Activated T-helper 1 cell treated with anti-CD3 and anti-CD28 coated beads, Interleukin-12 subunit alpha, Interleukin-12 subunit beta, Interleukin-2, Interleukin-4 antibody, amounts not matched to agents 30 ng/mL and 10 ng/mL and 1 ng/mL, durations not matched to agents 14 hours and 24 hours and 36 hours (primary cell): ENCODE measurements around the gene CCDC85C. TPM values are rescaled to one million over a fixed set of nuclear protein-coding genes. Genes with fewer than 3 reads are reported as not detected.
"Not testable (repeated sequence)": the region's sequence is repeated elsewhere in the genome, so short reads cannot be mapped to it uniquely, and the experiment has no call there.

ENCODE experiments used
- DNase-seq: peaks from one replicate; pipeline ENCODE4 v3.0.0; 2021; ENCODE audit warnings: low spot score
- H3K27ac Mint-ChIP-seq: one replicate; pipeline ENCODE4 v1.8.0; 2021; ENCODE audit warnings: mild to moderate bottlenecking, mixed read lengths
- H3K27me3 Mint-ChIP-seq: one replicate; pipeline ENCODE4 v1.8.0; 2022; ENCODE audit warnings: mild to moderate bottlenecking, moderate library complexity, mixed read lengths; ENCODE audit not compliant: insufficient read depth
- H3K36me3 Mint-ChIP-seq: one replicate; pipeline ENCODE4 v1.8.0; 2021; ENCODE audit warnings: low read depth, mixed read lengths
- H3K4me1 Mint-ChIP-seq: one replicate; pipeline ENCODE4 v1.8.0; 2021; ENCODE audit warnings: low read depth, mixed read lengths
- H3K4me3 Mint-ChIP-seq: one replicate; pipeline ENCODE4 v1.8.0; 2021; ENCODE audit warnings: mild to moderate bottlenecking, moderate library complexity, mixed read lengths
- H3K9me3 Mint-ChIP-seq: one replicate; pipeline ENCODE4 v1.8.0; 2021; ENCODE audit warnings: mixed read lengths
- intact Hi-C: fragments of 100-400 bp; cut with micrococcal nuclease; formaldehyde crosslinking; loops from one replicate; pipeline ENCODE4 v1.15.1; 2024
- total RNA-seq: library from RNA; stranded (reverse); gene quantifications from 2 replicates; pipeline ENCODE4 v1.2.3, GENCODE V29; 2022

CCDC85C gene
- total RNA-seq, 1 donor from 2014 or later: 7.4 TPM

- H3K9me3 Mint-ChIP-seq, H3K4me3 Mint-ChIP-seq, DNase-seq, H3K36me3 Mint-ChIP-seq, intact Hi-C loops, H3K4me1 Mint-ChIP-seq, H3K27ac Mint-ChIP-seq: not testable (repeated sequence)
- H3K27me3 Mint-ChIP-seq: peaks cover 18% of the 10 kb centered on the region
These were observed 38.8 kb upstream of the CCDC85C start for GRCh38 chr14:99642771-99643170.

GRCh38 chr14:99637624-99638023 is 33.6 kb upstream of the CCDC85C start:
- Mint-ChIP-seq H3K9me3 (no peaks in the 10 kb centered on the region), H3K36me3 (no peaks in the 10 kb centered on the region), H3K4me3 (no peak overlapping the region), H3K4me1 (no peaks in the 10 kb centered on the region), H3K27ac (no peak overlapping the region), H3K27me3 (peaks cover 2% of the 10 kb centered on the region)
- no peak for DNase-seq
- intact Hi-C loops: no loop called here

GRCh38 chr14:99636487-99636886 is 32.5 kb upstream of the CCDC85C start:
- H3K36me3 Mint-ChIP-seq: no peaks in the 10 kb centered on the region
- no peak overlapping the region for H3K27ac Mint-ChIP-seq
- no peak for DNase-seq
- no peaks in the 10 kb centered on the region for H3K27me3 Mint-ChIP-seq
- H3K9me3 Mint-ChIP-seq: no peaks in the 10 kb centered on the region
- intact Hi-C loops: no loop called here
- no peaks in the 10 kb centered on the region for H3K4me1 Mint-ChIP-seq
- no peak overlapping the region for H3K4me3 Mint-ChIP-seq

GRCh38 chr14:99635116-99635515 is 31.1 kb upstream of the CCDC85C start:
- H3K27me3 Mint-ChIP-seq: no peaks in the 10 kb centered on the region
- H3K4me3 Mint-ChIP-seq: no peak overlapping the region
- intact Hi-C loops: no loop called here
- no peaks in the 10 kb centered on the region for H3K4me1 Mint-ChIP-seq
- H3K9me3 Mint-ChIP-seq: no peaks in the 10 kb centered on the region
- no peak overlapping the region for H3K27ac Mint-ChIP-seq
- DNase-seq: no peak
- H3K36me3 Mint-ChIP-seq: no peaks in the 10 kb centered on the region

GRCh38 chr14:99634443-99634842 is 30.4 kb upstream of the CCDC85C start:
- no peak overlapping the region for H3K4me3 Mint-ChIP-seq
- H3K4me1 Mint-ChIP-seq: no peaks in the 10 kb centered on the region
- intact Hi-C loops: no loop called here
- no peak for DNase-seq
- H3K27ac Mint-ChIP-seq: no peak overlapping the region
- H3K36me3 Mint-ChIP-seq: no peaks in the 10 kb centered on the region
- H3K9me3 Mint-ChIP-seq: no peaks in the 10 kb centered on the region
- no peaks in the 10 kb centered on the region for H3K27me3 Mint-ChIP-seq

- intact Hi-C loops: no loop called here
- DNase-seq: no peak
- H3K4me1 Mint-ChIP-seq: peaks cover 2% of the 10 kb centered on the region
These were observed 29.9 kb upstream of the CCDC85C start for GRCh38 chr14:99633918-99634317.

GRCh38 chr14:99633141-99633540 is 29.1 kb upstream of the CCDC85C start:
- intact Hi-C loops: no loop called here
- no peak overlapping the region for H3K4me3 Mint-ChIP-seq
- DNase-seq: no peak
- peaks cover 4% of the 10 kb centered on the region for H3K4me1 Mint-ChIP-seq
- H3K27me3 Mint-ChIP-seq: no peaks in the 10 kb centered on the region
- no peaks in the 10 kb centered on the region for H3K9me3 Mint-ChIP-seq
- no peaks in the 10 kb centered on the region for H3K36me3 Mint-ChIP-seq
- H3K27ac Mint-ChIP-seq: no peak overlapping the region

More at GRCh38 chr14:99633918-99634317, 29.9 kb upstream of the CCDC85C start:
- Mint-ChIP-seq H3K27me3 (no peaks in the 10 kb centered on the region), H3K27ac (no peak overlapping the region), H3K4me3 (no peak overlapping the region), H3K9me3 (no peaks in the 10 kb centered on the region), H3K36me3 (no peaks in the 10 kb centered on the region)

- intact Hi-C loops: no loop called here
- no peak overlapping the region for H3K27ac Mint-ChIP-seq
- no peaks in the 10 kb centered on the region for H3K27me3 Mint-ChIP-seq
- no peak for DNase-seq
- no peaks in the 10 kb centered on the region for H3K9me3 Mint-ChIP-seq
- no peaks in the 10 kb centered on the region for H3K36me3 Mint-ChIP-seq
- no peak overlapping the region for H3K4me3 Mint-ChIP-seq
- H3K4me1 Mint-ChIP-seq: peaks cover 4% of the 10 kb centered on the region
These were observed 28.5 kb upstream of the CCDC85C start for GRCh38 chr14:99632410-99633035.

- Mint-ChIP-seq H3K27me3 (no peaks in the 10 kb centered on the region), H3K27ac (no peak overlapping the region), H3K9me3 (no peaks in the 10 kb centered on the region), H3K36me3 (no peaks in the 10 kb centered on the region), H3K4me1 (peaks cover 4% of the 10 kb centered on the region), H3K4me3 (no peak overlapping the region)
- intact Hi-C loops: no loop called here
- DNase-seq: no peak
These were observed 26.2 kb upstream of the CCDC85C start for GRCh38 chr14:99630202-99630601.

- Mint-ChIP-seq H3K27me3 (no peaks in the 10 kb centered on the region), H3K36me3 (no peaks in the 10 kb centered on the region), H3K9me3 (no peaks in the 10 kb centered on the region), H3K27ac (no peak overlapping the region), H3K4me1 (peaks cover 4% of the 10 kb centered on the region), H3K4me3 (no peak overlapping the region)
- intact Hi-C loops: loop anchor here (1.0 kb wide), 1 partner anchor 111 kb away; no protein-coding TSS in a partner anchor
- peak; percentile 43 for DNase-seq
These were observed 25.0 kb upstream of the CCDC85C start for GRCh38 chr14:99628887-99629618.

- Mint-ChIP-seq H3K27me3 (peaks cover 2% of the 10 kb centered on the region), H3K27ac (no peak overlapping the region), H3K36me3 (no peaks in the 10 kb centered on the region), H3K9me3 (no peaks in the 10 kb centered on the region), H3K4me1 (peaks cover 4% of the 10 kb centered on the region), H3K4me3 (no peak overlapping the region)
- intact Hi-C loops: no loop called here
- DNase-seq: no peak
These were observed 23.7 kb upstream of the CCDC85C start for GRCh38 chr14:99627510-99628381.

GRCh38 chr14:99627100-99627499 is 23.1 kb upstream of the CCDC85C start:
- no peak for DNase-seq
- peaks cover 4% of the 10 kb centered on the region for H3K4me1 Mint-ChIP-seq
- peaks cover 5% of the 10 kb centered on the region for H3K27me3 Mint-ChIP-seq
- H3K9me3 Mint-ChIP-seq: no peaks in the 10 kb centered on the region
- intact Hi-C loops: no loop called here
- H3K4me3 Mint-ChIP-seq: no peak overlapping the region
- no peak overlapping the region for H3K27ac Mint-ChIP-seq
- H3K36me3 Mint-ChIP-seq: no peaks in the 10 kb centered on the region
